WTC11 (cell line): ENCODE results near the gene SEPTIN3. TPM values are rescaled to one million over a fixed set of nuclear protein-coding genes. Genes with fewer than 3 reads are reported as not detected.

ENCODE experiments used
- ATAC-seq: fragments of 200-7000 bp; cut with Tn5 transposase; 2 replicates; pipeline ENCODE4 v1.10.0; 2021; ENCODE audit warnings: mild to moderate bottlenecking, moderate library complexity
- CTCF ChIA-PET: fragments of 300-600 bp; sonication (Branson Sonifier 250); formaldehyde crosslinking; loops from one replicate; lab custom pipeline; 2021; ENCODE audit warnings: antibody characterized with exemption; lab: Charles Lee
- POLR2A ChIA-PET: fragments of 350-600 bp; sonication (Branson Sonifier 250); formaldehyde crosslinking; loops from one replicate; lab custom pipeline; 2021; ENCODE audit warnings: antibody characterized with exemption; lab: Charles Lee
- DNase-seq: peaks from one replicate; pipeline ENCODE4 v3.0.0; 2021; ENCODE audit warnings: low spot score
- H3K27ac Mint-ChIP-seq: 2 replicates; pipeline ENCODE4 v1.8.0; 2021; ENCODE audit warnings: mixed read lengths
- H3K27me3 Mint-ChIP-seq: 2 replicates; pipeline ENCODE4 v1.8.0; 2021; ENCODE audit warnings: low read depth, mild to moderate bottlenecking, moderate library complexity, mixed read lengths
- H3K36me3 Mint-ChIP-seq: 2 replicates; pipeline ENCODE4 v1.8.0; 2021; ENCODE audit warnings: mixed read lengths
- H3K4me1 Mint-ChIP-seq: 2 replicates; pipeline ENCODE4 v1.8.0; 2022; ENCODE audit warnings: mixed read lengths
- H3K4me3 Mint-ChIP-seq: 2 replicates; pipeline ENCODE4 v1.8.0; 2021; ENCODE audit warnings: mild to moderate bottlenecking, moderate library complexity, mixed read lengths
- H3K9me3 Mint-ChIP-seq: 2 replicates; pipeline ENCODE4 v1.8.0; 2021; ENCODE audit warnings: mixed read lengths
- CBFB ChIP-seq: sonication (generic); formaldehyde crosslinking; IDR thresholded peaks from 2 replicates; pipeline ENCODE4 v1.8.1; 2022; ENCODE audit warnings: mild to moderate bottlenecking, low read depth, missing genetic modification reagents
- ESRRA ChIP-seq: sonication (generic); formaldehyde crosslinking; IDR thresholded peaks from 2 replicates; pipeline ENCODE4 v1.8.1; 2022; ENCODE audit warnings: mild to moderate bottlenecking, missing genetic modification reagents, borderline replicate concordance
- FOXK1 ChIP-seq: sonication (generic); formaldehyde crosslinking; IDR thresholded peaks from 2 replicates; pipeline ENCODE4 v1.8.0; 2022; ENCODE audit warnings: mild to moderate bottlenecking, moderate library complexity, missing genetic modification reagents
- NFE2L1 ChIP-seq: sonication (generic); formaldehyde crosslinking; IDR thresholded peaks from 2 replicates; pipeline ENCODE4 v1.8.1; 2023; ENCODE audit warnings: missing genetic modification reagents
- NFYB ChIP-seq: sonication (generic); formaldehyde crosslinking; conservative IDR thresholded peaks from 2 replicates; pipeline ENCODE4 v1.8.0; 2022; ENCODE audit warnings: low read depth, missing genetic modification reagents
- NR2C2 ChIP-seq: sonication (generic); formaldehyde crosslinking; IDR thresholded peaks from 2 replicates; pipeline ENCODE4 v1.8.0; 2022; ENCODE audit warnings: mild to moderate bottlenecking, missing genetic modification reagents
- SOX15 ChIP-seq: fragments of 250-450 bp; sonication (Bioruptor Pico); IDR thresholded peaks from 2 replicates; pipeline ENCODE4 v1.9.0; 2021; ENCODE audit warnings: mild to moderate bottlenecking
- TEAD4 ChIP-seq: sonication (generic); formaldehyde crosslinking; IDR thresholded peaks from 2 replicates; pipeline ENCODE4 v1.8.0; 2022; ENCODE audit warnings: mild to moderate bottlenecking, missing genetic modification reagents
- TP53 ChIP-seq: sonication (generic); formaldehyde crosslinking; IDR thresholded peaks from 2 replicates; pipeline ENCODE4 v1.8.1; 2023; ENCODE audit warnings: mild to moderate bottlenecking, missing genetic modification reagents
- ZNF138 ChIP-seq: sonication (generic); formaldehyde crosslinking; conservative IDR thresholded peaks from 2 replicates; pipeline ENCODE4 v1.8.1; 2022; ENCODE audit warnings: mild to moderate bottlenecking, moderate library complexity, missing genetic modification reagents
- ZNF396 ChIP-seq: fragments of 250-450 bp; sonication (Bioruptor Pico); IDR thresholded peaks from 2 replicates; pipeline ENCODE4 v1.8.0; 2021; ENCODE audit warnings: mild to moderate bottlenecking, moderate library complexity, borderline replicate concordance
- total RNA-seq: library from RNA; stranded (reverse); gene quantifications from 3 replicates; pipeline ENCODE4 v1.2.3, GENCODE V29; 2021
- TF ChIP-seq, protein P1 (sequence below): sonication (generic); formaldehyde crosslinking; IDR thresholded peaks from 2 replicates; pipeline ENCODE4 v1.8.1; 2023; ENCODE audit warnings: mild to moderate bottlenecking, missing genetic modification reagents
- TF ChIP-seq, protein P2 (sequence below): fragments of 250-450 bp; sonication (Bioruptor Pico); IDR thresholded peaks from 2 replicates; pipeline ENCODE4 v1.9.0; 2021; ENCODE audit warnings: mild to moderate bottlenecking, borderline replicate concordance
- TF ChIP-seq, protein P3 (sequence below): sonication (generic); formaldehyde crosslinking; IDR thresholded peaks from 2 replicates; pipeline ENCODE4 v1.8.0; 2023; ENCODE audit warnings: missing genetic modification reagents
- TF ChIP-seq, protein P4 (sequence below): sonication (generic); formaldehyde crosslinking; IDR thresholded peaks from 2 replicates; pipeline ENCODE4 v1.8.0; 2022; ENCODE audit warnings: mild to moderate bottlenecking, missing genetic modification reagents
- TF ChIP-seq, protein P5 (sequence below): fragments of 200-600 bp; IDR thresholded peaks from 2 replicates; pipeline ENCODE4 v1.8.0; 2022; ENCODE audit warnings: antibody characterized with exemption
- TF ChIP-seq, protein P6 (sequence below): sonication (generic); formaldehyde crosslinking; IDR thresholded peaks from 2 replicates; pipeline ENCODE4 v1.8.0; 2023; ENCODE audit warnings: missing genetic modification reagents, mild to moderate bottlenecking, borderline replicate concordance
- TF ChIP-seq, protein P7 (sequence below): sonication (generic); formaldehyde crosslinking; IDR thresholded peaks from 2 replicates; pipeline ENCODE4 v1.8.1; 2023; ENCODE audit warnings: mild to moderate bottlenecking, moderate library complexity, missing genetic modification reagents
- TF ChIP-seq, protein P8 (sequence below): sonication (generic); formaldehyde crosslinking; IDR thresholded peaks from 2 replicates; pipeline ENCODE4 v1.8.0; 2022; ENCODE audit warnings: mild to moderate bottlenecking, missing genetic modification reagents

The SEPTIN3 gene
- total RNA-seq, 1 experiment from 2014 or later, result 19.5 TPM

DNA sequence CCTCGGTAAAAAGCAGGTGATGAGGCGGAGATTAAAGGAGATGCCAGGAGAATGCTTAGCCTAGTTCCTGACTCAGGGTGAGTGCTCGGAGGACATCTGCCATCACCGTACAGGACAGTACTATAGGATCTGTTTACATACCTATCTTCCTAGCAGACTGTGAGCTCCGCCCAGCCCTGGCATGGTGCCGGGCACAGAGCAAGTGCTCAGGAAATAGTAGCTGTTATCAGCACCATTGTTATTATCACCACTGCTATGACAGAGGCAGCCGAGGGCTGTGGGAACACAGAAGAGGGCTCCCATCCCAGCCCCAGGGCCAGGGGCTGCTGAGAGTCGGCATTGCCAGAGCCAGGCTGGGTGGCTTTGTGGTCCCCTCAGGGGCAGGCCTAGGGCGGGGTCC lies 642 bp upstream of the SEPTIN3 start:
- peaks cover 6% of the 10 kb centered on the region for H3K9me3 Mint-ChIP-seq
- no peak overlapping the region for H3K4me3 Mint-ChIP-seq
- H3K36me3 Mint-ChIP-seq, result peaks cover 3% of the 10 kb centered on the region
- no peak overlapping the region for H3K27ac Mint-ChIP-seq
- TF ChIP-seq, protein P1, sequence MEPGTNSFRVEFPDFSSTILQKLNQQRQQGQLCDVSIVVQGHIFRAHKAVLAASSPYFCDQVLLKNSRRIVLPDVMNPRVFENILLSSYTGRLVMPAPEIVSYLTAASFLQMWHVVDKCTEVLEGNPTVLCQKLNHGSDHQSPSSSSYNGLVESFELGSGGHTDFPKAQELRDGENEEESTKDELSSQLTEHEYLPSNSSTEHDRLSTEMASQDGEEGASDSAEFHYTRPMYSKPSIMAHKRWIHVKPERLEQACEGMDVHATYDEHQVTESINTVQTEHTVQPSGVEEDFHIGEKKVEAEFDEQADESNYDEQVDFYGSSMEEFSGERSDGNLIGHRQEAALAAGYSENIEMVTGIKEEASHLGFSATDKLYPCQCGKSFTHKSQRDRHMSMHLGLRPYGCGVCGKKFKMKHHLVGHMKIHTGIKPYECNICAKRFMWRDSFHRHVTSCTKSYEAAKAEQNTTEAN (CRISPR knock-in tag), result no peak
- TF ChIP-seq CBFB (CRISPR knock-in tag) (no peak), TEAD4 (CRISPR knock-in tag) (no peak), SOX15 (no peak), TP53 (CRISPR knock-in tag) (no peak), NFYB (CRISPR knock-in tag) (no peak), FOXK1 (no peak), NFE2L1 (CRISPR knock-in tag) (no peak), ZNF138 (CRISPR knock-in tag) (no peak), ESRRA (CRISPR knock-in tag) (no peak), ZNF396 (CRISPR knock-in tag) (no peak), NR2C2 (CRISPR knock-in tag) (no peak)
- TF ChIP-seq, protein P2, sequence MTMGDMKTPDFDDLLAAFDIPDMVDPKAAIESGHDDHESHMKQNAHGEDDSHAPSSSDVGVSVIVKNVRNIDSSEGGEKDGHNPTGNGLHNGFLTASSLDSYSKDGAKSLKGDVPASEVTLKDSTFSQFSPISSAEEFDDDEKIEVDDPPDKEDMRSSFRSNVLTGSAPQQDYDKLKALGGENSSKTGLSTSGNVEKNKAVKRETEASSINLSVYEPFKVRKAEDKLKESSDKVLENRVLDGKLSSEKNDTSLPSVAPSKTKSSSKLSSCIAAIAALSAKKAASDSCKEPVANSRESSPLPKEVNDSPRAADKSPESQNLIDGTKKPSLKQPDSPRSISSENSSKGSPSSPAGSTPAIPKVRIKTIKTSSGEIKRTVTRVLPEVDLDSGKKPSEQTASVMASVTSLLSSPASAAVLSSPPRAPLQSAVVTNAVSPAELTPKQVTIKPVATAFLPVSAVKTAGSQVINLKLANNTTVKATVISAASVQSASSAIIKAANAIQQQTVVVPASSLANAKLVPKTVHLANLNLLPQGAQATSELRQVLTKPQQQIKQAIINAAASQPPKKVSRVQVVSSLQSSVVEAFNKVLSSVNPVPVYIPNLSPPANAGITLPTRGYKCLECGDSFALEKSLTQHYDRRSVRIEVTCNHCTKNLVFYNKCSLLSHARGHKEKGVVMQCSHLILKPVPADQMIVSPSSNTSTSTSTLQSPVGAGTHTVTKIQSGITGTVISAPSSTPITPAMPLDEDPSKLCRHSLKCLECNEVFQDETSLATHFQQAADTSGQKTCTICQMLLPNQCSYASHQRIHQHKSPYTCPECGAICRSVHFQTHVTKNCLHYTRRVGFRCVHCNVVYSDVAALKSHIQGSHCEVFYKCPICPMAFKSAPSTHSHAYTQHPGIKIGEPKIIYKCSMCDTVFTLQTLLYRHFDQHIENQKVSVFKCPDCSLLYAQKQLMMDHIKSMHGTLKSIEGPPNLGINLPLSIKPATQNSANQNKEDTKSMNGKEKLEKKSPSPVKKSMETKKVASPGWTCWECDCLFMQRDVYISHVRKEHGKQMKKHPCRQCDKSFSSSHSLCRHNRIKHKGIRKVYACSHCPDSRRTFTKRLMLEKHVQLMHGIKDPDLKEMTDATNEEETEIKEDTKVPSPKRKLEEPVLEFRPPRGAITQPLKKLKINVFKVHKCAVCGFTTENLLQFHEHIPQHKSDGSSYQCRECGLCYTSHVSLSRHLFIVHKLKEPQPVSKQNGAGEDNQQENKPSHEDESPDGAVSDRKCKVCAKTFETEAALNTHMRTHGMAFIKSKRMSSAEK (CRISPR knock-in tag), result no peak
- TF ChIP-seq, protein P3, sequence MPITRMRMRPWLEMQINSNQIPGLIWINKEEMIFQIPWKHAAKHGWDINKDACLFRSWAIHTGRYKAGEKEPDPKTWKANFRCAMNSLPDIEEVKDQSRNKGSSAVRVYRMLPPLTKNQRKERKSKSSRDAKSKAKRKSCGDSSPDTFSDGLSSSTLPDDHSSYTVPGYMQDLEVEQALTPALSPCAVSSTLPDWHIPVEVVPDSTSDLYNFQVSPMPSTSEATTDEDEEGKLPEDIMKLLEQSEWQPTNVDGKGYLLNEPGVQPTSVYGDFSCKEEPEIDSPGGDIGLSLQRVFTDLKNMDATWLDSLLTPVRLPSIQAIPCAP (CRISPR knock-in tag), result no peak
- TF ChIP-seq, protein P4, sequence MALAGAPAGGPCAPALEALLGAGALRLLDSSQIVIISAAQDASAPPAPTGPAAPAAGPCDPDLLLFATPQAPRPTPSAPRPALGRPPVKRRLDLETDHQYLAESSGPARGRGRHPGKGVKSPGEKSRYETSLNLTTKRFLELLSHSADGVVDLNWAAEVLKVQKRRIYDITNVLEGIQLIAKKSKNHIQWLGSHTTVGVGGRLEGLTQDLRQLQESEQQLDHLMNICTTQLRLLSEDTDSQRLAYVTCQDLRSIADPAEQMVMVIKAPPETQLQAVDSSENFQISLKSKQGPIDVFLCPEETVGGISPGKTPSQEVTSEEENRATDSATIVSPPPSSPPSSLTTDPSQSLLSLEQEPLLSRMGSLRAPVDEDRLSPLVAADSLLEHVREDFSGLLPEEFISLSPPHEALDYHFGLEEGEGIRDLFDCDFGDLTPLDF, result no peak
- TF ChIP-seq, protein P5, sequence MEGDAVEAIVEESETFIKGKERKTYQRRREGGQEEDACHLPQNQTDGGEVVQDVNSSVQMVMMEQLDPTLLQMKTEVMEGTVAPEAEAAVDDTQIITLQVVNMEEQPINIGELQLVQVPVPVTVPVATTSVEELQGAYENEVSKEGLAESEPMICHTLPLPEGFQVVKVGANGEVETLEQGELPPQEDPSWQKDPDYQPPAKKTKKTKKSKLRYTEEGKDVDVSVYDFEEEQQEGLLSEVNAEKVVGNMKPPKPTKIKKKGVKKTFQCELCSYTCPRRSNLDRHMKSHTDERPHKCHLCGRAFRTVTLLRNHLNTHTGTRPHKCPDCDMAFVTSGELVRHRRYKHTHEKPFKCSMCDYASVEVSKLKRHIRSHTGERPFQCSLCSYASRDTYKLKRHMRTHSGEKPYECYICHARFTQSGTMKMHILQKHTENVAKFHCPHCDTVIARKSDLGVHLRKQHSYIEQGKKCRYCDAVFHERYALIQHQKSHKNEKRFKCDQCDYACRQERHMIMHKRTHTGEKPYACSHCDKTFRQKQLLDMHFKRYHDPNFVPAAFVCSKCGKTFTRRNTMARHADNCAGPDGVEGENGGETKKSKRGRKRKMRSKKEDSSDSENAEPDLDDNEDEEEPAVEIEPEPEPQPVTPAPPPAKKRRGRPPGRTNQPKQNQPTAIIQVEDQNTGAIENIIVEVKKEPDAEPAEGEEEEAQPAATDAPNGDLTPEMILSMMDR, result no peak
- TF ChIP-seq, protein P6, sequence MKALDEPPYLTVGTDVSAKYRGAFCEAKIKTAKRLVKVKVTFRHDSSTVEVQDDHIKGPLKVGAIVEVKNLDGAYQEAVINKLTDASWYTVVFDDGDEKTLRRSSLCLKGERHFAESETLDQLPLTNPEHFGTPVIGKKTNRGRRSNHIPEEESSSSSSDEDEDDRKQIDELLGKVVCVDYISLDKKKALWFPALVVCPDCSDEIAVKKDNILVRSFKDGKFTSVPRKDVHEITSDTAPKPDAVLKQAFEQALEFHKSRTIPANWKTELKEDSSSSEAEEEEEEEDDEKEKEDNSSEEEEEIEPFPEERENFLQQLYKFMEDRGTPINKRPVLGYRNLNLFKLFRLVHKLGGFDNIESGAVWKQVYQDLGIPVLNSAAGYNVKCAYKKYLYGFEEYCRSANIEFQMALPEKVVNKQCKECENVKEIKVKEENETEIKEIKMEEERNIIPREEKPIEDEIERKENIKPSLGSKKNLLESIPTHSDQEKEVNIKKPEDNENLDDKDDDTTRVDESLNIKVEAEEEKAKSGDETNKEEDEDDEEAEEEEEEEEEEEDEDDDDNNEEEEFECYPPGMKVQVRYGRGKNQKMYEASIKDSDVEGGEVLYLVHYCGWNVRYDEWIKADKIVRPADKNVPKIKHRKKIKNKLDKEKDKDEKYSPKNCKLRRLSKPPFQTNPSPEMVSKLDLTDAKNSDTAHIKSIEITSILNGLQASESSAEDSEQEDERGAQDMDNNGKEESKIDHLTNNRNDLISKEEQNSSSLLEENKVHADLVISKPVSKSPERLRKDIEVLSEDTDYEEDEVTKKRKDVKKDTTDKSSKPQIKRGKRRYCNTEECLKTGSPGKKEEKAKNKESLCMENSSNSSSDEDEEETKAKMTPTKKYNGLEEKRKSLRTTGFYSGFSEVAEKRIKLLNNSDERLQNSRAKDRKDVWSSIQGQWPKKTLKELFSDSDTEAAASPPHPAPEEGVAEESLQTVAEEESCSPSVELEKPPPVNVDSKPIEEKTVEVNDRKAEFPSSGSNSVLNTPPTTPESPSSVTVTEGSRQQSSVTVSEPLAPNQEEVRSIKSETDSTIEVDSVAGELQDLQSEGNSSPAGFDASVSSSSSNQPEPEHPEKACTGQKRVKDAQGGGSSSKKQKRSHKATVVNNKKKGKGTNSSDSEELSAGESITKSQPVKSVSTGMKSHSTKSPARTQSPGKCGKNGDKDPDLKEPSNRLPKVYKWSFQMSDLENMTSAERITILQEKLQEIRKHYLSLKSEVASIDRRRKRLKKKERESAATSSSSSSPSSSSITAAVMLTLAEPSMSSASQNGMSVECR (CRISPR knock-in tag), result no peak
- TF ChIP-seq, protein P7, sequence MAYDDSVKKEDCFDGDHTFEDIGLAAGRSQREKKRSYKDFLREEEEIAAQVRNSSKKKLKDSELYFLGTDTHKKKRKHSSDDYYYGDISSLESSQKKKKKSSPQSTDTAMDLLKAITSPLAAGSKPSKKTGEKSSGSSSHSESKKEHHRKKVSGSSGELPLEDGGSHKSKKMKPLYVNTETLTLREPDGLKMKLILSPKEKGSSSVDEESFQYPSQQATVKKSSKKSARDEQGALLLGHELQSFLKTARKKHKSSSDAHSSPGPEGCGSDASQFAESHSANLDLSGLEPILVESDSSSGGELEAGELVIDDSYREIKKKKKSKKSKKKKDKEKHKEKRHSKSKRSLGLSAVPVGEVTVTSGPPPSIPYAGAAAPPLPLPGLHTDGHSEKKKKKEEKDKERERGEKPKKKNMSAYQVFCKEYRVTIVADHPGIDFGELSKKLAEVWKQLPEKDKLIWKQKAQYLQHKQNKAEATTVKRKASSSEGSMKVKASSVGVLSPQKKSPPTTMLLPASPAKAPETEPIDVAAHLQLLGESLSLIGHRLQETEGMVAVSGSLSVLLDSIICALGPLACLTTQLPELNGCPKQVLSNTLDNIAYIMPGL (CRISPR knock-in tag), result no peak
- TF ChIP-seq, protein P8, sequence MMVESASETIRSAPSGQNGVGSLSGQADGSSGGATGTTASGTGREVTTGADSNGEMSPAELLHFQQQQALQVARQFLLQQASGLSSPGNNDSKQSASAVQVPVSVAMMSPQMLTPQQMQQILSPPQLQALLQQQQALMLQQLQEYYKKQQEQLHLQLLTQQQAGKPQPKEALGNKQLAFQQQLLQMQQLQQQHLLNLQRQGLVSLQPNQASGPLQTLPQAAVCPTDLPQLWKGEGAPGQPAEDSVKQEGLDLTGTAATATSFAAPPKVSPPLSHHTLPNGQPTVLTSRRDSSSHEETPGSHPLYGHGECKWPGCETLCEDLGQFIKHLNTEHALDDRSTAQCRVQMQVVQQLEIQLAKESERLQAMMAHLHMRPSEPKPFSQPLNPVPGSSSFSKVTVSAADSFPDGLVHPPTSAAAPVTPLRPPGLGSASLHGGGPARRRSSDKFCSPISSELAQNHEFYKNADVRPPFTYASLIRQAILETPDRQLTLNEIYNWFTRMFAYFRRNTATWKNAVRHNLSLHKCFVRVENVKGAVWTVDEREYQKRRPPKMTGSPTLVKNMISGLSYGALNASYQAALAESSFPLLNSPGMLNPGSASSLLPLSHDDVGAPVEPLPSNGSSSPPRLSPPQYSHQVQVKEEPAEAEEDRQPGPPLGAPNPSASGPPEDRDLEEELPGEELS (CRISPR knock-in tag), result no peak
- ATAC-seq, result no peak
- POLR2A ChIA-PET, result interaction anchor here (1.3 kb wide), 1 partner anchor 122 kb away, joined by 4 read pairs; the partner anchor contains the start of gene NDUFA6
- DNase-seq, result no peak
- H3K4me1 Mint-ChIP-seq, result peaks cover 15% of the 10 kb centered on the region
- CTCF ChIA-PET, result interaction anchor here (1.0 to 10.1 kb wide), 6 partner anchors 11 to 272 kb away, joined by 4 to 78 read pairs (median 10); partner anchors contain the start of genes CENPM and NDUFA6
- H3K27me3 Mint-ChIP-seq, result peaks cover 36% of the 10 kb centered on the region
